ENCODE measurements around the gene TLE5.
"Not testable (repeated sequence)": the region's sequence is repeated elsewhere in the genome, so short reads cannot be mapped to it uniquely, and the experiment has no call there.

GRCh38 chr19:3012059-3012458 is 50.2 kb downstream of the TLE5 start:
- TF ChIP-seq CTCF (conservative IDR thresholded peaks at IDR 0.05; ENCODE audit: low read depth, low read length); POLR2A (IDR thresholded peaks at IDR 0.05; ENCODE audit: low read depth, low read length); RAD21 (IDR thresholded peaks at IDR 0.05; ENCODE audit: low read length); RFX5 (IDR thresholded peaks at IDR 0.05; ENCODE audit: low read depth, low read length); CEBPB (IDR thresholded peaks at IDR 0.05; ENCODE audit: low read depth, low read length); USF2 (IDR thresholded peaks at IDR 0.05; ENCODE audit: low read depth, low read length): not testable (repeated sequence)

All from IMR-90 (cell line).